ENCODE data around the gene P2RX6. TPM values are rescaled to one million over a fixed set of nuclear protein-coding genes. Genes with fewer than 3 reads are reported as not detected.

P2RX6 gene
- total and polyA plus RNA-seq, 9 of the 15 experiments (the other 6 are each of a cell fraction or from before 2014, with no cell fraction given), result 0.01 to 3.9 (median 1.5) TPM; not detected in 1

- TF ChIP-seq PCBP1 (IDR thresholded peaks at IDR 0.05; ENCODE audit: low read depth, low read length, poor library complexity, severe bottlenecking) (peak; percentile 86), USF2 (CRISPR knock-in tag; IDR thresholded peaks at IDR 0.05) (0 out of 2 replicates have a peak, but pooled peaks have one; percentile 16), ZFP36 (IDR thresholded peaks at IDR 0.05; ENCODE audit: low read depth, low read length, partially characterized antibody) (peak; percentile 97), TAF15 (IDR thresholded peaks at IDR 0.05; ENCODE audit: low read depth, low read length) (0 out of 2 replicates have a peak, but pooled peaks have one; percentile 26), ZNF830 (CRISPR knock-in tag; IDR thresholded peaks at IDR 0.05) (0 out of 2 replicates have a peak, but pooled peaks have one; percentile 46), MCM7 (IDR thresholded peaks at IDR 0.05) (no peak), IRF2 (CRISPR knock-in tag; IDR thresholded peaks at IDR 0.05) (peak; percentile 59; the same call in 1 of the 2 replicates), MEIS2 (IDR thresholded peaks at IDR 0.05; ENCODE audit: partially characterized antibody) (no peak), ZNF124 (CRISPR knock-in tag; IDR thresholded peaks at IDR 0.05) (0 out of 2 replicates have a peak, but pooled peaks have one; percentile 58), ZNF57 (CRISPR knock-in tag; IDR thresholded peaks at IDR 0.05) (peak; percentile 64; the same call in 1 of the 2 replicates), ZFP91 (CRISPR knock-in tag; IDR thresholded peaks at IDR 0.05) (no peak), ATF2 (CRISPR knock-in tag; IDR thresholded peaks at IDR 0.05) (0 out of 2 replicates have a peak, but pooled peaks have one; percentile 25), NR3C1 (CRISPR knock-in tag; IDR thresholded peaks at IDR 0.05) (0 out of 2 replicates have a peak, but pooled peaks have one; percentile 32), TGIF2 (CRISPR knock-in tag; IDR thresholded peaks at IDR 0.05) (0 out of 2 replicates have a peak, but pooled peaks have one; percentile 32), ZNF699 (CRISPR knock-in tag; IDR thresholded peaks at IDR 0.05; ENCODE audit: insufficient replicate concordance) (no peak), NRF1 (conservative IDR thresholded peaks at IDR 0.05 in 1 of 2, IDR thresholded peaks at IDR 0.05 in 1 of 2) (no peak), EGR1 (conservative IDR thresholded peaks at IDR 0.05) (0 out of 2 replicates have a peak, but pooled peaks have one; percentile 11), MBD2 (IDR thresholded peaks at IDR 0.05; ENCODE audit: borderline replicate concordance, low read depth) (0 out of 2 replicates have a peak, but pooled peaks have one; percentile 33), SREBF1 (IDR thresholded peaks at IDR 0.05; ENCODE audit: borderline replicate concordance, low read depth, low read length) (no peak), JUNB (CRISPR knock-in tag; conservative IDR thresholded peaks at IDR 0.05) (0 out of 2 replicates have a peak, but pooled peaks have one; percentile 38), ETS1 (conservative IDR thresholded peaks at IDR 0.05; ENCODE audit: control insufficient read depth, low read depth, low read length) (0 out of 2 replicates have a peak, but pooled peaks have one; percentile 9), CHD4 (IDR thresholded peaks at IDR 0.05; ENCODE audit: insufficient read depth, insufficient replicate concordance, low read depth, low read length, poor library complexity, severe bottlenecking) (no peak)
These were observed 47.9 kb upstream of the P2RX6 start, which contains the start of gene AIFM3 (continued) for GRCh38 chr22:20966883-20967696.

Measured in K562 (cell line).